Parathyroid adenoma (tissue), 2 donors: ENCODE measurements around the gene GLIS1.

Experiments used
- H2AFZ ChIP-seq: fragments of 300-600 bp; sonication (generic); one replicate; pipeline ENCODE4 v1.7.0; 2017; ENCODE audit warnings: antibody characterized with exemption, mild to moderate bottlenecking
- H3K27ac ChIP-seq: fragments of 300-600 bp; sonication (generic); one replicate; pipeline ENCODE4 v1.7.0; 2017
- H3K27me3 ChIP-seq: fragments of 300-600 bp; sonication (generic); one replicate; pipeline ENCODE4 v1.7.0; 2017; ENCODE audit warnings: low read length; ENCODE audit not compliant: control insufficient read depth, insufficient read depth
- H3K36me3 ChIP-seq: fragments of 300-600 bp; sonication (generic); one replicate; pipeline ENCODE4 v1.7.0; 2017; ENCODE audit warnings: low read length; ENCODE audit not compliant: control insufficient read depth, insufficient read depth
- H3K4me1 ChIP-seq: fragments of 300-600 bp; sonication (generic); one replicate; pipeline ENCODE4 v1.7.0; 2017; ENCODE audit warnings: control low read depth
- H3K4me2 ChIP-seq: fragments of 300-600 bp; sonication (generic); one replicate; pipeline ENCODE4 v1.7.0; 2017; ENCODE audit warnings: low read length
- H3K4me3 ChIP-seq: fragments of 300-600 bp; sonication (generic); one replicate; pipeline ENCODE4 v1.7.0; 2017; ENCODE audit warnings: low read depth, low read length
- H3K79me2 ChIP-seq: fragments of 300-600 bp; sonication (generic); one replicate; pipeline ENCODE4 v1.7.0; 2017; ENCODE audit warnings: control low read depth
- H3K9ac ChIP-seq: fragments of 300-600 bp; sonication (generic); one replicate; pipeline ENCODE4 v1.7.0; 2017; ENCODE audit warnings: mild to moderate bottlenecking
- H3K9me3 ChIP-seq: fragments of 300-600 bp; sonication (generic); one replicate; pipeline ENCODE4 v1.7.0; 2017; ENCODE audit warnings: low read length; ENCODE audit not compliant: control insufficient read depth
- CTCF ChIP-seq: fragments of 300-600 bp; sonication (generic); IDR thresholded peaks from one replicate; pipeline ENCODE4 v1.7.0; 2017; ENCODE audit warnings: antibody characterized with exemption, mild to moderate bottlenecking
- donor health status: primary hyperparathyroidism.

GLIS1 gene

GRCh38 chr1:53524428-53525375 is 214.3 kb downstream of the GLIS1 start:
- no peak for TF ChIP-seq CTCF
- H3K27ac ChIP-seq, result no peak overlapping the region
- no peaks in the 10 kb centered on the region for H3K4me1 ChIP-seq
- H3K9ac ChIP-seq, result no peak overlapping the region
- H3K36me3 ChIP-seq, result no peaks in the 10 kb centered on the region
- H3K27me3 ChIP-seq, result no peaks in the 10 kb centered on the region
- H3K4me2 ChIP-seq, result no peak overlapping the region
- H2AFZ ChIP-seq, result no peak overlapping the region
- no peaks in the 10 kb centered on the region for H3K9me3 ChIP-seq
- no peaks in the 10 kb centered on the region for H3K79me2 ChIP-seq
- no peak overlapping the region for H3K4me3 ChIP-seq

GRCh38 chr1:53521924-53522552 is 216.9 kb downstream of the GLIS1 start:
- no peak overlapping the region for H2AFZ ChIP-seq
- TF ChIP-seq CTCF, result no peak

GRCh38 chr1:53520481-53520880 is 218.5 kb downstream of the GLIS1 start:
- H3K9ac ChIP-seq, result no peak overlapping the region
- no peaks in the 10 kb centered on the region for H3K27me3 ChIP-seq
- no peaks in the 10 kb centered on the region for H3K9me3 ChIP-seq
- no peaks in the 10 kb centered on the region for H3K36me3 ChIP-seq
- H3K27ac ChIP-seq, result no peak overlapping the region
- H3K4me1 ChIP-seq, result no peaks in the 10 kb centered on the region
- no peak overlapping the region for H3K4me3 ChIP-seq
- no peak for TF ChIP-seq CTCF
- H2AFZ ChIP-seq, result no peak overlapping the region
- H3K4me2 ChIP-seq, result no peak overlapping the region
- no peaks in the 10 kb centered on the region for H3K79me2 ChIP-seq

More at GRCh38 chr1:53521924-53522552, 216.9 kb downstream of the GLIS1 start:
- no peaks in the 10 kb centered on the region for H3K9me3 ChIP-seq
- no peak overlapping the region for H3K27ac ChIP-seq
- H3K4me3 ChIP-seq, result no peak overlapping the region
- no peak overlapping the region for H3K9ac ChIP-seq
- no peaks in the 10 kb centered on the region for H3K27me3 ChIP-seq
- H3K4me1 ChIP-seq, result no peaks in the 10 kb centered on the region
- H3K4me2 ChIP-seq, result no peak overlapping the region
- no peaks in the 10 kb centered on the region for H3K79me2 ChIP-seq
- no peaks in the 10 kb centered on the region for H3K36me3 ChIP-seq

- Histone ChIP-seq H2AFZ (no peak overlapping the region), H3K4me2 (no peak overlapping the region), H3K27ac (no peak overlapping the region), H3K4me1 (no peaks in the 10 kb centered on the region), H3K79me2 (no peaks in the 10 kb centered on the region), H3K4me3 (no peak overlapping the region), H3K9ac (no peak overlapping the region), H3K9me3 (no peaks in the 10 kb centered on the region), H3K36me3 (no peaks in the 10 kb centered on the region), H3K27me3 (no peaks in the 10 kb centered on the region)
- TF ChIP-seq CTCF, result no peak
Observed at GRCh38 chr1:53519421-53519820, 219.5 kb downstream of the GLIS1 start.
